Omental fat pad (tissue), 4 donors: Measurements from ENCODE around the gene CRPPA. TPM values are rescaled to one million over a fixed set of nuclear protein-coding genes. Genes with fewer than 3 reads are reported as not detected.
"Not testable (repeated sequence)": the region's sequence is repeated elsewhere in the genome, so short reads cannot be mapped to it uniquely, and the experiment has no call there.

Experiments
- ATAC-seq: fragments of 150-250 bp; one replicate; pipeline ENCODE4 v1.9.1; 2016; ENCODE audit warnings: mild to moderate bottlenecking, moderate library complexity; ENCODE audit not compliant: low FRiP score
- DNase-seq: peaks from one replicate; pipeline ENCODE4 v3.0.0-alpha.2; 2019; ENCODE audit warnings: low spot score
- small RNA-seq: library from RNA; depleted of rRNA; stranded (forward); fragments of <200 nt; gene quantifications from one replicate; pipeline ENCODE3, GENCODE V24; 2016
- total RNA-seq, 4 donors: library from RNA; depleted of rRNA; stranded (reverse); fragments of >200 nt; gene quantifications; one replicate each; pipeline ENCODE4 v1.1.0, GENCODE V29; 2016
- TF ChIP-seq, protein P1 (sequence below), 3 donors: fragments of 450-650 bp; IDR thresholded peaks; one replicate each; pipeline ENCODE4 v1.5.1; 2016 to 2017; ENCODE audit warnings: antibody characterized with exemption in 3 of 3, mild to moderate bottlenecking in 3 of 3, moderate library complexity in 2 of 3

The CRPPA gene
- total RNA-seq, 4 donors from 2014 or later, result 1.3 to 2.7 (median 2.0) TPM

DNA sequence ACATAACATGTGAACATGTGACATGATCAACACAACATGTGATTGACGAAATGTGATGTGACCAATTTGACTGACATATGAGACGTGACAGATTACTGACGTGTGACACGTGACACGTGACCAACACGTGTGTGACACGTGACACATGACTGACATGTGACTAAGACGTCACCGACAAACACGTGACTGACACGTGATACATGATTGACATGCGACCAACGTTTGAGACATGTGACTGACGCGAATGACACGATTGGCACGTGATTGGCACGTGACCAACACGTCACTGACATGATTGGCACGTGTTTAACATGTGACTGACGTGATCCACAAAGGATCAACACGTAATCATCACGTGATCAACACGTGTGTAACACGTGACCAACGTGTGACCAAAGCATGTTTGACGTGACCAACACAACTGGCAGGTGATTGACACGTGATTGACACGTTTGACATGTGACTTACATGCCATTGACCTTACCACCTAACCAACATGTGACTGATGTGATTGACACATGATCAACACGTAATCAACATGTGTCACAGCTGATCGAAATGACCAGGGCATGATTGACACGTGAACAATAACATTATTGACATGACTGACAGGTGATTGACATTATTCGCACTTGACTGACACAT is 23.7 kb downstream of the CRPPA start:
- TF ChIP-seq, protein P1, sequence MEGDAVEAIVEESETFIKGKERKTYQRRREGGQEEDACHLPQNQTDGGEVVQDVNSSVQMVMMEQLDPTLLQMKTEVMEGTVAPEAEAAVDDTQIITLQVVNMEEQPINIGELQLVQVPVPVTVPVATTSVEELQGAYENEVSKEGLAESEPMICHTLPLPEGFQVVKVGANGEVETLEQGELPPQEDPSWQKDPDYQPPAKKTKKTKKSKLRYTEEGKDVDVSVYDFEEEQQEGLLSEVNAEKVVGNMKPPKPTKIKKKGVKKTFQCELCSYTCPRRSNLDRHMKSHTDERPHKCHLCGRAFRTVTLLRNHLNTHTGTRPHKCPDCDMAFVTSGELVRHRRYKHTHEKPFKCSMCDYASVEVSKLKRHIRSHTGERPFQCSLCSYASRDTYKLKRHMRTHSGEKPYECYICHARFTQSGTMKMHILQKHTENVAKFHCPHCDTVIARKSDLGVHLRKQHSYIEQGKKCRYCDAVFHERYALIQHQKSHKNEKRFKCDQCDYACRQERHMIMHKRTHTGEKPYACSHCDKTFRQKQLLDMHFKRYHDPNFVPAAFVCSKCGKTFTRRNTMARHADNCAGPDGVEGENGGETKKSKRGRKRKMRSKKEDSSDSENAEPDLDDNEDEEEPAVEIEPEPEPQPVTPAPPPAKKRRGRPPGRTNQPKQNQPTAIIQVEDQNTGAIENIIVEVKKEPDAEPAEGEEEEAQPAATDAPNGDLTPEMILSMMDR (IDR thresholded peaks at IDR 0.05), result no peak

DNA sequence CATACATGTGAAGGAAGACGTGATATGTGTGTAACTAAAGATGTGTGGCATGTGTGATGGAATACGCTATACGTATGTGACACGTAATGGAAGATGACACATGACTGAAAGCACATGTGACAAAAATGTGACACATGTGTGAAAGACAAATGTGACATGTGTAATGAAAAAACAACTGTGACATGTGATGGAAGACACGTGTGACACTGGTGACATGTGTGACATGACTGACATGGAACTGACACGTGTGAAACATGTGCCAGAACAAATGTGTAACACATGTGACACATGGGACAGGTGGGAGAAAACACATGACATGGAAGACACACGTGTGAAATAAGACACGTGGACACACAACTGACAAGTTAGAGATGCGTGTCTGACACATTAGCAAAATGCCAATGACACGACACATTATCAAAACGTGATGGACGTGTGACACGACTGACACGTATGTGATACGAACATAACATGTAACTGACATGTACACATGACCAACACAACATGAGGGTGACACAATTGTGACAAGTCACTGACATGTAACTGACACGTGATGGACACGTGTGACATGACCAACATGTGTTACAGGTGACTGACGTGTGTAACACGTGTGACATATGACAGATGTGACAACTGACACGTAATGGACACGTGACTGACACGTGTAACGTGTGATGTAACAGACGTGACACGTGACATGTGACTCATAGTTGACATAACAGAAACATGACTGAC is 24.4 kb downstream of the CRPPA start:
- DNase-seq (no peak), ATAC-seq (no peak)
- TF ChIP-seq, protein P1 (IDR thresholded peaks at IDR 0.05), result no peak

More for the DNA sequence above, 23.7 kb downstream of the CRPPA start:
- no peak for ATAC-seq
- no peak for DNase-seq

DNA sequence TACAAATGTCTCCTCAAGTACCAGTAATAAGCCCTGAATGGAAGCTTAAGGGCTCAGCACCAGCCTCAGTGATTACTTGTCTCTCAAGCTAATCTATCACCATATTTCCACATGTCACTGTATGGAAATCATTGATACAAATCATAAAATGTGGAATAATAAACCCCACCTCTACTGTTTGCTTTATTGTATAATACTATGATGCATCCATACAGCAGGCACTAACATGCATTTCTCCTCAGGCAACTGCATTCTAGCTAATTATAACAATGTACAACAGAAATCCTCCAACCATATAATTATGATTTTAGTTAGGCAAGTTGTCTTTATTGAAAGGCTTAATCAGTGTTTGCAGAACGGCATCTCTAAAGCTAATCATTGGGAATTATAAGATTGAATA is 26.2 kb downstream of the CRPPA start:
- TF ChIP-seq, protein P1 (IDR thresholded peaks at IDR 0.05), result no peak
- no peak for ATAC-seq

DNA sequence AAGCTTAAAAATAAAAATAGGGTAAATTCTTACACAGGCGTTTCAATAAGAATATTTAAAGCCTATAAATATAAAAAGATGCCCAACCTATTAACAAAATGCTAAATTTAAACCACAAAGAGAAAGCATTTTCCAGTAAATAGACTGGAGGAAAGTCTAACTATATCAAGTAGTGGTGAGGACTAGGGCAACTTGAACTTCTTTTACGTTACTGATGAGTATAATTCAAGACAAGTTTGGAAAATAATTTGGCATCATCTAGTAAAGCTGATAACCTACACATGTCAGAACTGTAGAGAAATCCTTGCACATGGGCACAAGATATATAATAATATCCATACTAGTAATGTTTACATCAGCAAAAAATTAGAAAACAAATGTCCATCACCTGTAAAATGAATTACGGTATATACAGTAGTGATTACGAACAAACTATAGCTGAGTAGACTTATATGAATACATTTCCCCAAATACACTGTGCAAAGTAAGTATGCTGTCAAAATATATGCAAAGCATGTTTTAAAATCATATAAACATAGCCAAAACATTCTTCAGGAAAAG is 27.4 kb downstream of the CRPPA start:
- no peak for ATAC-seq
- DNase-seq, result no peak
- TF ChIP-seq, protein P1 (IDR thresholded peaks at IDR 0.05), result no peak

More for the DNA sequence above, 26.2 kb downstream of the CRPPA start:
- DNase-seq, result no peak

DNA sequence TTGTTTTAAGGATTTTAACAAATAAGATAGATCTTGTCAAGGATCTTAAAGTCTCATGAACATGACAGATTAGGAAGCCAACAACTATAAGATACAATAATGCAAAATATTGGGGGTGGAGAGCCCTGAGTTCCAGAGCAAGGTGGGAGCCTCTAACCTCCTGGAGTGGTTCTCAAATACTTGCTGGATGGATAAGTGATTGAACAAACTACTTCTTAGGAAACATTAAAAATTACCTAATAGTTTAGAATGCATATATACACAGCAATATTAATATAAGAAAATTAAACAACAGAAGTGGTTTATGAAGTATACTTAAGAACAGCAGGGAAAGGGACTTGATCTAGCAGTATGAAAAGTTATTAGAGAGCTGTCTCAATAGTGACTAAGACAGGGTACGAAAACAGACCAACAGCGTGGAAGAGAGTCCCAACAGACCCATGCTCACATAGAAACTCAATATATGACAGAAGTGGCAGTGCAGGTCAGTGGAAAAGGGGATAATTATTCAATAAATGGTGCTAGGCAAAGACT is 28.3 kb downstream of the CRPPA start:
- TF ChIP-seq, protein P1 (IDR thresholded peaks at IDR 0.05), result no peak
- DNase-seq (no peak), ATAC-seq (no peak)

GRCh38 chr7:16383786-16384185 is 37.6 kb downstream of the CRPPA start:
- ATAC-seq, result not testable (repeated sequence)

DNA sequence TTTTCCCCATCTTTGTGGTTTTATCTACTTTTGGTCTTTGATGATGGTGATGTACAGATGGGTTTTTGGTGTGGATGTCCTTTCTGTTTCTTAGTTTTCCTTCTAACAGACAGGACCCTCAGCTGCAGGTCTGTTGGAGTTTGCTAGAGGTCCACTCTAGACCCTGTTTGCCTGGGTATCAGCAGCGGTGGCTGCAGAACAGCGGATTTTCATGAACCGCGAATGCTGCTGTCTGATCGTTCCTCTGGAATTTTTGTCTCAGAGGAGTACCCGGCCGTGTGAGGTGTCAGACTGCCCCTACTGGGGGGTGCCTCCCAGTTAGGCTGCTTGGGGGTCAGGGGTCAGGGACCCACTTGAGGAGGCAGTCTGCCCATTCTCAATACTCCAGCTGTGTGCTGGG is 38.2 kb downstream of the CRPPA start:
- not testable (repeated sequence) for DNase-seq, ATAC-seq

More at GRCh38 chr7:16383786-16384185, 37.6 kb downstream of the CRPPA start:
- DNase-seq, result not testable (repeated sequence)

Small RNAs within 50 kb of the gene (small RNA-seq; reads per million reads assigned to genes)
- not detected for gene AC005014.3

Other genes with a start within 250 kb of the CRPPA start
- 1 to 10 TPM in 1 of 4 donors, not detected in 3; 1.2 TPM for gene SOSTDC1, start 44.2 kb upstream of the CRPPA start, total RNA-seq
- gene LRRC72, start 105.3 kb upstream of the CRPPA start, total RNA-seq, result not detected
- 10 to 100 TPM in 3 of 4 donors, 1 to 10 TPM in 1; 7.4 to 15.9 (median 11.4) TPM for gene ANKMY2, start 224.2 kb upstream of the CRPPA start, total RNA-seq
- gene BZW2, start 224.6 kb upstream of the CRPPA start, total RNA-seq, result 10 to 100 TPM; 44.9 to 92.7 (median 55.4) TPM